Activated naive CD4-positive, alpha-beta T cell (primary cell): Measurements from ENCODE around the gene RASA2.
A peak's percentile ranks its signal among the peaks of the same experiment; 100 is the strongest.

Experiments
- DNase-seq, 4 experiments: peaks; one replicate each; lab custom pipeline; 2025; lab: John Stamatoyannopoulos, UW

RASA2 gene, protein sequence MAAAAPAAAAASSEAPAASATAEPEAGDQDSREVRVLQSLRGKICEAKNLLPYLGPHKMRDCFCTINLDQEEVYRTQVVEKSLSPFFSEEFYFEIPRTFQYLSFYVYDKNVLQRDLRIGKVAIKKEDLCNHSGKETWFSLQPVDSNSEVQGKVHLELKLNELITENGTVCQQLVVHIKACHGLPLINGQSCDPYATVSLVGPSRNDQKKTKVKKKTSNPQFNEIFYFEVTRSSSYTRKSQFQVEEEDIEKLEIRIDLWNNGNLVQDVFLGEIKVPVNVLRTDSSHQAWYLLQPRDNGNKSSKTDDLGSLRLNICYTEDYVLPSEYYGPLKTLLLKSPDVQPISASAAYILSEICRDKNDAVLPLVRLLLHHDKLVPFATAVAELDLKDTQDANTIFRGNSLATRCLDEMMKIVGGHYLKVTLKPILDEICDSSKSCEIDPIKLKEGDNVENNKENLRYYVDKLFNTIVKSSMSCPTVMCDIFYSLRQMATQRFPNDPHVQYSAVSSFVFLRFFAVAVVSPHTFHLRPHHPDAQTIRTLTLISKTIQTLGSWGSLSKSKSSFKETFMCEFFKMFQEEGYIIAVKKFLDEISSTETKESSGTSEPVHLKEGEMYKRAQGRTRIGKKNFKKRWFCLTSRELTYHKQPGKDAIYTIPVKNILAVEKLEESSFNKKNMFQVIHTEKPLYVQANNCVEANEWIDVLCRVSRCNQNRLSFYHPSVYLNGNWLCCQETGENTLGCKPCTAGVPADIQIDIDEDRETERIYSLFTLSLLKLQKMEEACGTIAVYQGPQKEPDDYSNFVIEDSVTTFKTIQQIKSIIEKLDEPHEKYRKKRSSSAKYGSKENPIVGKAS

GRCh38 chr3:141486746-141487520 lies at the start of gene RASA2:
RASA2 (plus strand) TSS chr3:141487027; CDS start chr3:141487084, 57 bp downstream.
- DNase-seq: peak; percentile 28 to 67 (median 34)

GRCh38 chr3:141439589-141439988 lies 47.2 kb upstream of the RASA2 start:
- no peak for DNase-seq

DNA sequence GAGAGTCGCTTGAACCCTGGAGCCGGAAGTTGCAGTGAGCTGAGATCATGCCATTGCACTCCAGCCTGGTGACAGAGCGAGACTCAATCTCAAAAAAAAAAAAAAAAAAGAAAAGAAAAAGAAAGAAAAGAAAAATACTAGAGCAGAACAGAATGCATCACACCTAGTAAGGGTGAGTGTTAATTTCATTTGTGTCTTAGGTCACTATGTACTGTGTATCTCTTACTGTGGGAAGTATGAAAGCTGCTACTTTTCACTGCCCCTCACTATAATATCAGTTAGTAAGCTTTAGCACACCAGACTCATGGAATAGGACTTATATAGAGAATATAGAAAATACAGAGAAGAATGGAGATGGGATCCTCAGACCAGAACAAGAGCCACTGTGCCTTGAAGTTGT lies 45.9 kb upstream of the RASA2 start:
- no peak for DNase-seq

DNA sequence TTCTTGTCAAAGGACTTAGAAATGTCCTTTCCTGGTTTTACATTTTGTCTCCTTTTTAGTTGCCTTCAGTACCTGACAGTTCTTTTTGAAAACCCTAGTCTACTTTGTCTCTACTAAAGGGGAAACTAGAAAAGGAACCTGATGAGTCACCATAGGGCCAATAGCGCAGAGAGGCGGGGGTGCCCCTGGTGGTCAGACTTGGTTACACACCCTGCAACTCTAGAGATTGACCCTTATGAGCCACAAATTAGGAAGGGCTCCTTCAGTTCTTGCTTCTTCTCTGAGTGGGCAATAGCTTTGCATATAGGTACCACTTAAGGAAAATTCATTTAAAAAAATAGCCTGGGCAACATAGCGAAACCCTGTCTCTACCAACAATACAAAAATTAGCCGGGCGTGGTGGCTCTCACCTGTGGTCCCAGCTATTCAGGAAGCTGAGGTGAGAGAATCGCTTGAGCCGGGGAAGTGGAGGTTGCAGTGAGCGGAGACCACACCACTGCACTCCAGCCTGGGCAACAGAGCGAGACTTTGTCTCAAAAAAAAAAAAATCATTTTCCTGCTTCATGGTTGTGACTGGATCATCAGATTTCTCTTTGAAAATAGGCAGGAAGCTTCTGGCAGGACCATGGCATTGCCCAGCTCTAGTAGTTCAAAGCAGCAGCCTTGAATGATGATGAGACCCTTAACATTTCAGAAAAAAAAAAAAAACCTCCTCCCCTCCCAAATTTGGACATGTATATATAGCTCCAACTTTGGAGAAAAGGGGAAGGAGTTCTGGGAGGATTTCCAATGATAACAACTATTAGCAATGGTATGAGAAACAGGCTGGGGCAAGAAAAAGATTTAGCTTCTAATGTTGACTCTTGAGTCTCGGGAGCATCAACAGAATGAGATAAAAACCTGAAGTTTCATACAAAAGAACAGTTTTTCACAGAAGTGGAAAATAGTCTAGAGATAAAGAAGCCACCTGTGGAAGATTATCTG lies 45.2 kb upstream of the RASA2 start:
- peak; percentile 27 to 67 (median 54) for DNase-seq

GRCh38 chr3:141442446-141442845 lies 44.4 kb upstream of the RASA2 start:
- no peak for DNase-seq

- DNase-seq: no peak
Observed at GRCh38 chr3:141442914-141443313, 43.9 kb upstream of the RASA2 start.

- DNase-seq: no peak
Observed at GRCh38 chr3:141444586-141445285, 42.1 kb upstream of the RASA2 start.

- DNase-seq: no peak
Observed at GRCh38 chr3:141445990-141446389, 40.8 kb upstream of the RASA2 start.

DNA sequence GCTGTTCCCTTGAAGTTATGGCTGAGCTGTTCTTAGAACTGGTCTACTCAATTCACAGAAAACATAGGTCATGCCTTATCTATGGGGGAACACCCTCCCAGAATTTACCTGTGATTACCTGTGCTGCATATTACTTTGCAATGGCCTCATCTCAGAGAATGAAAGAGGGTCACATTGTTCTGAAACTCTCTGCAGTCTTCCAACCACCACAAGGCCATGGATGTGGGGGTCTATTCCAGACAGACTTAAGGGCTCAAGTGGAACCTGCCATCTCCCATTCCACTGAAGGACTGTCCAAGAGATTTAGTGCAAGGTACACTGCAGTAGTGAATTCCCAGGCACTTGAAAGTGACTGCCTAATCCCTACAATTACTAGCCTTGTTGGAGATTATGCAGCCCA lies 40.1 kb upstream of the RASA2 start:
- DNase-seq: no peak

- DNase-seq: no peak
Observed at GRCh38 chr3:141447383-141447782, 39.4 kb upstream of the RASA2 start.

DNA sequence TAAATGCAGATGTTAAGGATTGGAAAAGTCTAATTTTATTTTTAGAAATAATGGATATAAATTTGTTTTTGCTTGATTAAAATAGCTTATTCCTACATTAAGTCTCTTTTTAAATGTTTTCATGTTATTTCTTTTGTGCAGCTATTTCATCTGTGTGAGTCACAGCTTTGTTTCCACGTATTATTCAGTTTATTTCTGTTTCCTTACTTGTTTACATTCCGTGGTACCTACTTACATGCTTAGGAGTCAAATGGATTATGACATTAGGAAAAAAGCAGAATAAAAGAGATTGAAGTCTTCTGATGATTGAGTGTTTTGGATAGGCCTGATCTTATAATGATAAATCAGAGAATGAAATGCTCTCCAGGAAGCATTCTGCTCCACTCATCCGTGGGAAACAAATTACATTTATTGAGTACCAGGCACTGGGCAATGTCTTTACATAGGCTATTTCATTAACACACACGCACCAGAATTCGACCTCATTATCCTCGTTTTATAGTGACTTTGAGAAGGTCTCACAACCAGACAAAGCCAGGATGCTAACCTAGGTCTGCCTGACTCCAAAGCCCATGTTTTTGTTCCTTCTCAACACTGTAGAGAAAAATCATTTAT lies 38.1 kb upstream of the RASA2 start:
- no peak for DNase-seq

DNA sequence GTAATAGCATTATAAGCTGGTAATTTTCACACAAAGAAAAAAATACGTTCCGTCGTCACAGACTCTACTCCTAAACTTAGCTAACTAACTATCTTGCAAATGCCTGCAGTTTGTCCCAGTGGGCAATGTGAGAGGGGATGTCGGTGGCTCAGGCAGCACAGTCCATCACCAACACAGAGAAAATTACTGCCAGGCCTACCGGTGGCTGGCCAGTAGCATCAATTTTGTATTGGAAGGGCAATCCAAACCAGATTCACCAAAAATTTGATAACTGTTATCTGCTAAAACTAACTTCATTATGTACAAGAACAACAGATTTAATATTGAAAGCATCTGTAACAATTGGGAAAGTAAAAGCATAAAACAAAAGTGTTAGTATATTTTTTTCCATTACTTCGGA lies 37.4 kb upstream of the RASA2 start:
- DNase-seq: no peak

DNA sequence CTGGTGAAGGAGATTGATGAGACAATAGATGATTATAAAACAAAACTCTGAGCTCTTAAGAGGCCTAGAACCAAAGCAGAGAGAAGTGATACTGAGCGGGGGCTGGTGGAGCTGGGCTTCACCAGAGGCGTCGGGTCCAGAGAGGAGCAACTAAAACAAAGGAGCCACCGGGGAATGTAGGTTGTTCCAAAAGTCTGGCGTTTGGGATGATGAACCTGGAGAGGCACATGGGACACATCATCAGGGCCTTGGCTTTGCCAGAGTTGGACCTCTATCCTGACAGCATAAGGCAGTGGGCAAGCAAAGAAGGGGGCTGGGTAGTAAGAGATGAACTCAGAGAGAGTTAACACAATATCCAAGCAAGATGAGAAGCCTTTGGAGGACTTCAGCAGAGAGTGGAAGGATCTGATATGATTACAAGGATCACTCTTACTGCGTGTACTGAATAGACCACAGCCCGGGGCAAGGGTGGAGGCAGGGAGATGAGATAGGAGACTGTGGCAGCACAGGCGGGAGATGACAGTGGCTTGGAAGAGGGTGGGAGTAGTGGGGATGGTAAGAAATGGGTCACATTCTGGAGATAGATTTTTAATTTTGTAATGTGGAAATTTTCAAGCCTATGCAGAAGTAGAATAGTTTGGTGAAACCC lies 36.0 kb upstream of the RASA2 start:
- DNase-seq: no peak

GRCh38 chr3:141452045-141452444 lies 34.8 kb upstream of the RASA2 start:
- DNase-seq: no peak

GRCh38 chr3:141452773-141453172 lies 34.1 kb upstream of the RASA2 start:
- no peak for DNase-seq

- DNase-seq: no peak
Observed at GRCh38 chr3:141454054-141454453, 32.8 kb upstream of the RASA2 start.

DNA sequence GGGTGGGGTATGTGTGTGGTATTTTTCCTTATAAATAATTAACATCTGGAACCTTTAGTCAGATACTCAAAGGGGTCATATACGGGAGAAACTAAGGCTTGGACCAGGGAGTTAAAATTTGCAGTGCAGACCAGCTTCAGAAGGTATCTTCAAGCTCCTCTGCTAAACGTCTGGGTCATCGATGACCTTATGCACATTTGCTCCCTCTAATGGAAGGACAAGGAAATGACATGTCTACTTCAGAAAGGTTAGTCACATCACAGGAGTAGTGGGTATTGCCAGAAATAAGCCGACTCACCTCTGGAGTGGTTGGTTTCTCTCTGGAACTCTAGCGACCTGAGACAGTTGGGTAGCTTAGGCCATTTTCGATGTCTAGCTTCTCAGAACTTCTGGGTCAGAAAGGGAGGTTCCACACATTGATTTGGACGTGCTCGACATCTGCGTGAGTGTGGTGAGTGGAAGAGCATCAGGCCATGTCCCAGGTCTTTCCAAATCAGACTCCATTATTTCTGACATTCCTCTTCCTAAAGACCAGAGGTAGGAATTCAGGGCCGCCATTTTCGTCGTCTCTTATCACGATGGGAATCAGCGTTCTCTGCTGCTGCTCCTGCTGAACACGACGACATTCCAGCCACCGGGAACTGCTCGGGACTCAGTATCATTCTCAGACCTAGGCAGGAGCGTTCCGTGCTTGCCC lies 31.8 kb upstream of the RASA2 start:
- no peak for DNase-seq

GRCh38 chr3:141455603-141456300 lies 31.1 kb upstream of the RASA2 start:
- no peak for DNase-seq
